ENCODE results near the gene POMT1.

- TF ChIP-seq CTCF (IDR thresholded peaks at IDR 0.05; ENCODE audit: low read length) (no peak), EZH2 (IDR thresholded peaks at IDR 0.05; ENCODE audit: borderline replicate concordance, low read length) (no peak)
Observed at GRCh38 chr9:131554087-131554842, 51.5 kb downstream of the POMT1 start.

Data from OCI-LY1 (cell line).